Caki2 (cell line): Measurements from ENCODE around the gene SART3. TPM values are rescaled to one million over a fixed set of nuclear protein-coding genes. Genes with fewer than 3 reads are reported as not detected.
"Not testable (repeated sequence)": the region's sequence is repeated elsewhere in the genome, so short reads cannot be mapped to it uniquely, and the experiment has no call there.

Source experiments
- DNase-seq: peaks from one replicate; pipeline ENCODE4 v3.0.0-alpha.2; 2015; ENCODE audit warnings: low read depth
- in situ Hi-C: cut with HindIII; loops from 2 replicates; pipeline ENCODE4 v1.10.0; 2016; ENCODE audit warnings: low sequenced_read_pairs, low pct_unique_long_range_greater_than_20kb, mixed read lengths
- total RNA-seq: library from RNA; depleted of rRNA; stranded (reverse); fragments of >200 nt; shearing (Covaris generic); gene quantifications from 2 replicates; pipeline ENCODE4 v1.2.3, GENCODE V29; 2014; ENCODE audit warnings: low replicate concordance

SART3 gene
- total RNA-seq, 1 experiment from 2014 or later = 26.7 TPM

- in situ Hi-C loops = no loop called here
- no peak for DNase-seq
Measured at GRCh38 chr12:108599541-108599940, 38.6 kb upstream of the SART3 start.

DNA sequence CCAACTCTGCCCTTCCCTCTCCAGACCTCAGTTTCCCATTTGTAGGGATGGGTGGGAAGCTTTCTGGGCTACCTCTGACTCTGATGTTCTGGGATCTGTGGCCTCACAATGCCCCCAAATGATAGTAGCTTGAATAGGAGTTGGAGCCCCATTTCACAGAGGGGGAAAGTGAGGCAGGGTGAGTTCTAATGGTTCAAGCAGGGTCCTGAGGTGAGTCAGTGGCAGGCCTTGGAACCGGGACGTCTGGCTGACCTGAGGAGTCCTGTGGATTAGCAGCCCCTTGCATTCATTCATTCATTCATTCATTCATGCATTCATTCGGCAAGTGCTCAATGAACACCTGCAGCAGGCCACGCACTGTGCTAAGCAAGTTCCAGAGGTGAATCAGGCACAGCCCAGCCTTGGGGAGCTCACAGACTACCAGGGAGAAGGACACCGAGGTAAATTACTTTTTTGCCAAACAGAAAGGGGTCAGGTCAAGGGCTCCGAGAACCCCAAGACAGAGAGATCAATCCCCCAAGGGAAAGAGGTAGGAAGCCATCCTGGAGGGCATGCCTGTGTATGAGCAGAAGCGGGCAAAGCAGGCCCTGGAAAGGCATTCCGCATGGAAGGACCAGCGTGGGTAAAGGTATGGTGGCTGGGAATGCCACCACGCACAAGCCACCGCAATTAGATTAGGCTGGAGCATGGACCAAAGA is 37.7 kb upstream of the SART3 start:
- DNase-seq = no peak
- in situ Hi-C loops = no loop called here

GRCh38 chr12:108597559-108598471 is 36.8 kb upstream of the SART3 start, which contains the start of gene TMEM119:
TSS of gene TMEM119 (minus strand) at chr12:108598084. CDS start at chr12:108592383, 5,701 bp downstream.
- DNase-seq = no peak
- in situ Hi-C loops = no loop called here

- in situ Hi-C loops = no loop called here
- DNase-seq = no peak
Measured at GRCh38 chr12:108596854-108597558, 36.0 kb upstream of the SART3 start.

GRCh38 chr12:108595711-108596647 is 35.0 kb upstream of the SART3 start:
- DNase-seq = no peak
- in situ Hi-C loops = no loop called here

DNA sequence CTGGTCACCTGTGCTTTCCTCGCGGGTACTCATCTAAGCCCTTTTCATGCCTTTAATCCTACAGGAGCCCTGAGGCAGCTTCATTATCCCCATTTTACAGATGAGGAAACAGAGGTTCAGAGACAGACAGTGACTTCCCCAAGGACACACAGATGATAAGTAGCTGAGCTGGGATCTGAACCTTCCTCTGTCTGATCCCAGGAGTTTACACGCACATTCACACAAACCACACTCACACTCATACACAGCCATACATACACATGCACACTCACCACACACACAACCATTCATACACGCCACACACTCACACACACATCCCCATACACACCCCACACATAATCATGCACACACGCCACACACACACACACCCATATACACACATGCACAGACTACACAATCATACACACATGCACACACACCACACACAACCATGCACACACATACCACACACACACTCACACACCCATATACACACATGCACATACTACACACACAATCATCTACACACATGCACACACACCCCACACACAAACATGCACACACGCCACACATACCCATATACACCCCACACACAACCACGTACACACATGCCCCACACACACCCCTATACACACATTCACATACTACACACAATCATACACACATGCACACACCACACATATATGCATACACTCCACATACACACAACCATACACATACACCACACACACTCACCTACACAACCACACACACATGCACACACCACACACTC is 34.2 kb upstream of the SART3 start:
- in situ Hi-C loops = no loop called here

DNA sequence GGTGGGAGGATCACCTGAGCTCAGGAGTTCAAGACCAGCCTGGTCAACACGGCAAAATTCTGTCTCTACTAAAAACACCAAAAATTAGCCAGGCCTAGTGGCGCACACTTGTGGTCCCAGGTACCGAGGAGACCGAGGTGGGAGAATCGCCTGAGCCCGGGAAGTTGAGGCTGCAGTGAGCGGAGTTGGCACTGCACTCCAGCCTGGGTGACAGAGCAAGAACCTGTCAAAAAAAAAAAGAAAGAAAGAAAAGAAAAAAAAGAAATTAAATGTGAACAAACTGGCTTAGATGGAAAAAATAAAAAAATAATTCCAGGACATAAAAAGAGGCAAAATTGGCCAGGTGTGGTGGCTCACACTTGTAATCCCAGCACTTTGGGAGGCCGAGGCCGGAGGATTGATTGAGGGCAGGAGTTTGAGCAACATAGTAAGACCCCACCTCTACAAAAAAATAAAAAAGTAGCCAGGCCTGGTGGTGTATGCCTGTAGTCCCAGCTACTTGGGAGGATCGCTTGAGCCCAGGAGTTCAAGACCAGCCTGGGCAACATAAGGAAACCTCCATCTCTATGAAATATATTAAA is 33.4 kb upstream of the SART3 start:
- no peak for DNase-seq
- in situ Hi-C loops = no loop called here

More for the DNA sequence above, 34.2 kb upstream of the SART3 start:
- DNase-seq = no peak

GRCh38 chr12:108592033-108592909 is 31.3 kb upstream of the SART3 start:
- DNase-seq = no peak
- in situ Hi-C loops = no loop called here

GRCh38 chr12:108591267-108591980 is 30.5 kb upstream of the SART3 start:
- in situ Hi-C loops = no loop called here
- DNase-seq = no peak

- DNase-seq, in situ Hi-C loops: not testable (repeated sequence)
Measured at GRCh38 chr12:108590463-108590862, 29.5 kb upstream of the SART3 start.

DNA sequence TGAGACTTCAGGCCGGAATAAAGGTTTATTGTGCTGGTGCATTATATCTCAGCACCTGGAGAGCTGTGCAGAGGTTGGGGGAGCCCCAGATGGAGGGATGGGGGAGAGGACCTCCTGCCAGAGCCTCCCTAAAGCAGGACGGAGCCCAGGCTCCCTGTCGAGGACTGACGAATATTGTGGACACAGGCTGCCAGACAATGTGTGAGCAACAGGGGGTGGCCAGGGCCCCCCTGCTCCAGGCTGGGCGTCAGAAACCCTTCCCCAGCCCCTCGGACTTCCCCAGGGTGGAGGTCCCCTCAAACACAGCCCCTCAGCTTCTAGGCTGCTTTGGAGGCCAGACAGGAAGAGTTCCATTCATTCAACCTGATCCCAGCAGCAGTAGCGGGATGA is 28.9 kb upstream of the SART3 start:
- no peak for DNase-seq
- in situ Hi-C loops = no loop called here

GRCh38 chr12:108589028-108589839 is 28.3 kb upstream of the SART3 start:
- no peak for DNase-seq

GRCh38 chr12:108587826-108588225 is 26.9 kb upstream of the SART3 start:
- DNase-seq = no peak
- in situ Hi-C loops = no loop called here

More at GRCh38 chr12:108589028-108589839, 28.3 kb upstream of the SART3 start:
- in situ Hi-C loops = no loop called here

DNA sequence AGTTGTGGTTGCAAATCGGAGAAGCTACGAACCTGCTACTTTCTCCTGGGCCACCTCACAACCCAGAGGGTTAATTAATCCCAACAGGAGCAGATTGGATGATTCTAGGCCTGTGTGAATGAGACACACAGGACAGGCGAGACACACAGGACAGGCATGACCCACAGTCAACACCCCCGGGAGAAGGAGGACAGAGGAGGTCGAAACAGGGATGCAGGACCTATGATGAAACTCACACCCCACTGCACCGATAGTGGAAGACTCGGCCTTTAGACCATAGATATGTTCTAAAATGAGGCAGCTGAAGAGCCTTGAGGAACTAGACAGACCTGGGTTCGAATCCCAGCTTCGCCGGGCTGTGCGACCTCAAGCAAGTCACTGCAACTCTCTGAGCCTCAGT is 25.3 kb upstream of the SART3 start:
- DNase-seq = no peak
- in situ Hi-C loops = no loop called here

DNA sequence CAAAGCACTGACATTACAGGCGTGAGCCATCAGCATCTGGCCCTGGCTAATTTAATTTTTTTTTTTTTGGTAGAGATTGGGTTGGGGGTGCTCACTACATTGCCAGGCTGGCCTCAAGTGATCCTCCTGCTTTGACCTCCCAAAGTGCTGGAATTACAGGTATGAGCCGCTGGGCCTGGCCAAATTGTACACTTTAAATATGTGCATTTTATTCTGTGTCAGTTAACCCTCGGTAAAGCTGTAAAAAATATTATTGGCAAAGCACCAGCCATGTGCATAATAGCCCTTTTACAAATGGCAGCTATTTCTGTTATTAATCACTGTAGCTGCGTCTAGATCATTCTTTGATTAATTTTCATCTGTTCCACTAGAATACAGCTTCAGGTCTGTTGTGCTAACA is 24.9 kb upstream of the SART3 start:
- in situ Hi-C loops = no loop called here
- no peak for DNase-seq
